ENCODE results near the gene ARHGEF19. TPM values are rescaled to one million over a fixed set of nuclear protein-coding genes. Genes with fewer than 3 reads are reported as not detected.

ARHGEF19 gene
- total and polyA plus RNA-seq, 2 of the 13 experiments (the other 11 are each of a cell fraction or from before 2014, with no cell fraction given) = 1.7 to 1.8 TPM

DNA sequence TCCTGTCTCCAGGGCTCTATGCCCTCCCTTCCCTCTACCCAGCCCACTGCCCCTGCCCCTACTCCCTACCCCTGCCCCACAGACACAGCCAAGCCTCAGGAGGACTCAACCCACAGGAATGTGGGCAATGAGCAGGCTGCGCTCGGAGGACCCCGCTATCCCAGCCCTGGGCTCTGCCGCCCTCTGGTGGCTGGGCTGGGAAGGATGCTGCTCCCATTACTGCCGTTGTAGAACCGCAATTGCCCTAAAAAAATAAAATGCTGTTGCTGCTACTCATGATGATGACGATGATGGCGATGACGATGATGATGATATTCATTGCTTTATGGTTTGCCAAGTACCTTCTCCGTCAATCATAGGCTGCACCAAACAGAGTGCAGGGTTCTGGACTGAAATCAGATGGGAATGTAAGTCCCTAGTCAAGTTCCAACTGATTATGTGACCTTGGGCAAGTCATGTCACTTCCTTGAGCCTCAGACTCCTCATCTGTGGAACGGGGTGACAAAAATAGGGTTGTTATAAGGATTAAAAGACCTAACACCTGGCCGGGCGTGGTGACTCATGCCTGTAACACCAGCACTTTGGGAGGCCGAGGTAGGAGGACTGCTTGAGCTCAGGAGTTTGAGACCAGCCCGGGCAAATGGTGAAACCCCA is 24.6 kb downstream of the ARHGEF19 start:
- POLR2A ChIA-PET = interaction anchor here (0.9 kb wide), 1 partner anchor 9 kb away, joined by 3 read pairs; no protein-coding TSS in a partner anchor
- peak; percentile 85 for TF ChIP-seq SSRP1 (CRISPR knock-in tag; IDR thresholded peaks at IDR 0.05)
- peak; percentile 46 for TF ChIP-seq RARA (CRISPR knock-in tag; IDR thresholded peaks at IDR 0.05)
- TF ChIP-seq CBX2 (IDR thresholded peaks at IDR 0.05; ENCODE audit: low read depth, low read length) = no peak
- TF ChIP-seq CBX2 (CRISPR knock-in tag; IDR thresholded peaks at IDR 0.05; ENCODE audit: low read depth) = no peak
- TF ChIP-seq TGIF2 (CRISPR knock-in tag; IDR thresholded peaks at IDR 0.05) = peak; percentile 20; the same call in 1 of the 2 replicates
- TF ChIP-seq MIER3 (CRISPR knock-in tag; IDR thresholded peaks at IDR 0.05; ENCODE audit: borderline replicate concordance) = peak; percentile 26; the same call in 1 of the 2 replicates
- peak; percentile 34; the same call in 1 of the 2 replicates for TF ChIP-seq MTA1 (CRISPR knock-in tag; IDR thresholded peaks at IDR 0.05; ENCODE audit: borderline replicate concordance)
- 0 out of 2 replicates have a peak, but pooled peaks have one; percentile 46 for TF ChIP-seq MIER2 (CRISPR knock-in tag; IDR thresholded peaks at IDR 0.05)
- no peak for TF ChIP-seq HNRNPK (IDR thresholded peaks at IDR 0.05; ENCODE audit: low read depth, low read length, poor library complexity, severe bottlenecking)
- no peak for TF ChIP-seq NCOA5 (CRISPR knock-in tag; IDR thresholded peaks at IDR 0.05)
- TF ChIP-seq SIN3A (IDR thresholded peaks at IDR 0.05; ENCODE audit: borderline replicate concordance, low read depth, low read length) = no peak
- no peak for TF ChIP-seq MLX (CRISPR knock-in tag; IDR thresholded peaks at IDR 0.05)
- TF ChIP-seq ZNF335 (CRISPR knock-in tag; IDR thresholded peaks at IDR 0.05) = 0 out of 2 replicates have a peak, but pooled peaks have one; percentile 25
- peak; percentile 99 for TF ChIP-seq CTCF (CRISPR knock-in tag; IDR thresholded peaks at IDR 0.05)
- TF ChIP-seq FOSL2 (CRISPR knock-in tag; IDR thresholded peaks at IDR 0.05) = peak; percentile 82
- TF ChIP-seq, protein P1, sequence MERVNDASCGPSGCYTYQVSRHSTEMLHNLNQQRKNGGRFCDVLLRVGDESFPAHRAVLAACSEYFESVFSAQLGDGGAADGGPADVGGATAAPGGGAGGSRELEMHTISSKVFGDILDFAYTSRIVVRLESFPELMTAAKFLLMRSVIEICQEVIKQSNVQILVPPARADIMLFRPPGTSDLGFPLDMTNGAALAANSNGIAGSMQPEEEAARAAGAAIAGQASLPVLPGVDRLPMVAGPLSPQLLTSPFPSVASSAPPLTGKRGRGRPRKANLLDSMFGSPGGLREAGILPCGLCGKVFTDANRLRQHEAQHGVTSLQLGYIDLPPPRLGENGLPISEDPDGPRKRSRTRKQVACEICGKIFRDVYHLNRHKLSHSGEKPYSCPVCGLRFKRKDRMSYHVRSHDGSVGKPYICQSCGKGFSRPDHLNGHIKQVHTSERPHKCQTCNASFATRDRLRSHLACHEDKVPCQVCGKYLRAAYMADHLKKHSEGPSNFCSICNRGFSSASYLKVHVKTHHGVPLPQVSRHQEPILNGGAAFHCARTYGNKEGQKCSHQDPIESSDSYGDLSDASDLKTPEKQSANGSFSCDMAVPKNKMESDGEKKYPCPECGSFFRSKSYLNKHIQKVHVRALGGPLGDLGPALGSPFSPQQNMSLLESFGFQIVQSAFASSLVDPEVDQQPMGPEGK (CRISPR knock-in tag; IDR thresholded peaks at IDR 0.05) = 0 out of 2 replicates have a peak, but pooled peaks have one; percentile 30
- 0 out of 2 replicates have a peak, but pooled peaks have one; percentile 29 for TF ChIP-seq ZBTB38 (CRISPR knock-in tag; IDR thresholded peaks at IDR 0.05)
- TF ChIP-seq ZFAT (CRISPR knock-in tag; conservative IDR thresholded peaks at IDR 0.05) = no peak

More for the DNA sequence above, 24.6 kb downstream of the ARHGEF19 start:
- no peaks in the 10 kb centered on the region for H4K20me1 ChIP-seq (ENCODE audit: insufficient read depth, low read length)
- peak; percentile 70 for ATAC-seq
- H3K4me2 ChIP-seq (ENCODE audit: low read depth, low read length) = no peak overlapping the region
- H3K9me3 ChIP-seq (ENCODE audit: low read length) = no peaks in the 10 kb centered on the region
- no peak overlapping the region for H3K9ac ChIP-seq (ENCODE audit: insufficient read depth, low read depth, low read length)
- no peak overlapping the region for H3K27ac ChIP-seq (ENCODE audit: extremely low read length, insufficient read depth, low read length)
- no peak overlapping the region for H2AFZ ChIP-seq (ENCODE audit: low read length)
- peaks cover 2 to 5% of the 10 kb centered on the region in 2 experiments; a peak in 2 of 5 replicates for H3K27me3 ChIP-seq (ENCODE audit: control insufficient read depth in 1 of 2, insufficient read depth in 2 of 2, low read length in 2 of 2)
- no peaks in the 10 kb centered on the region for H3K79me2 ChIP-seq (ENCODE audit: insufficient read depth, low read length)
- intact Hi-C loops (cut with micrococcal nuclease; ENCODE audit: unreplicated experiment) = loop anchor here (1.0 kb wide), 1 partner anchor 109 kb away; no protein-coding TSS in a partner anchor
- CTCF ChIA-PET (ENCODE audit: low intra/inter-chr PET ratio, low total read pairs) = interaction anchor here (1.0 to 6.0 kb wide), 6 partner anchors 32 to 112 kb away, joined by 3 to 98 read pairs (median 4); partner anchors contain the start of gene EPHA2
- DNase-seq (ENCODE audit: low spot score) = peak; percentile 52
- H3K4me3 ChIP-seq (replicated peaks in 1 of 3; ENCODE audit: insufficient read depth in 1 of 3, low read depth in 2 of 3, low read length in 3 of 3) = no peak overlapping the region
- WGBS (ENCODE audit: low lambda C conversion rate) = 6% methylated on average over 15 of the region's 15 CpGs
- FAIRE-seq = peak; percentile 79
- peaks cover 64% of the 10 kb centered on the region for H3K4me1 ChIP-seq (ENCODE audit: insufficient read depth, low read length)
- no peaks in the 10 kb centered on the region for H3K36me3 ChIP-seq (replicated peaks in 1 of 2; ENCODE audit: control insufficient read depth in 1 of 2, insufficient read depth in 2 of 2, low read length in 2 of 2)
- BruUV-seq (replicated peaks) = no TSS peak
- in situ Hi-C loops (cut with HindIII; ENCODE audit: extremely low pct_ligation_motif_present, low pct_unique_long_range_greater_than_20kb) = no loop called here

Data from HepG2 (cell line).